ENCODE measurements around the gene BDKRB2.

The BDKRB2 gene

GRCh38 chr14:96256407-96256806 lies 51.8 kb downstream of the BDKRB2 start:
- H3K4me1 ChIP-seq (ENCODE audit: low read depth, poor library complexity, severe bottlenecking) = no peaks in the 10 kb centered on the region
- H3K4me2 ChIP-seq = no peak overlapping the region
- no peak for TF ChIP-seq CTCF (conservative IDR thresholded peaks at IDR 0.05; ENCODE audit: low read depth, low read length)
- no peak overlapping the region for H3K4me3 ChIP-seq (IDR thresholded peaks at IDR 0.05; ENCODE audit: insufficient read depth, low read depth, low read length)
- no peak overlapping the region for H2AFZ ChIP-seq (ENCODE audit: low read depth)
- no peak overlapping the region for H3K9ac ChIP-seq
- no peaks in the 10 kb centered on the region for H3K27me3 ChIP-seq (ENCODE audit: insufficient read depth, low read depth)
- H3K27ac ChIP-seq = no peak overlapping the region
- no peaks in the 10 kb centered on the region for H3K79me2 ChIP-seq (ENCODE audit: insufficient read depth, low read depth)
- no peaks in the 10 kb centered on the region for H3K36me3 ChIP-seq (ENCODE audit: insufficient read depth)
- H4K20me1 ChIP-seq (ENCODE audit: insufficient read depth) = no peaks in the 10 kb centered on the region

- H3K4me1 ChIP-seq (ENCODE audit: low read depth, poor library complexity, severe bottlenecking) = no peaks in the 10 kb centered on the region
- H3K79me2 ChIP-seq (ENCODE audit: insufficient read depth, low read depth) = no peaks in the 10 kb centered on the region
- H3K27ac ChIP-seq = no peak overlapping the region
- H3K27me3 ChIP-seq (ENCODE audit: insufficient read depth, low read depth) = no peaks in the 10 kb centered on the region
- TF ChIP-seq CTCF (conservative IDR thresholded peaks at IDR 0.05; ENCODE audit: low read depth, low read length) = no peak
- no peak overlapping the region for H3K4me2 ChIP-seq
- no peaks in the 10 kb centered on the region for H4K20me1 ChIP-seq (ENCODE audit: insufficient read depth)
- H2AFZ ChIP-seq (ENCODE audit: low read depth) = no peak overlapping the region
- no peaks in the 10 kb centered on the region for H3K36me3 ChIP-seq (ENCODE audit: insufficient read depth)
- no peak overlapping the region for H3K9ac ChIP-seq
- H3K4me3 ChIP-seq (IDR thresholded peaks at IDR 0.05; ENCODE audit: insufficient read depth, low read depth, low read length) = no peak overlapping the region
Measured at GRCh38 chr14:96257056-96257455, 52.4 kb downstream of the BDKRB2 start.

- H3K4me2 ChIP-seq = no peak overlapping the region
- H2AFZ ChIP-seq (ENCODE audit: low read depth) = no peak overlapping the region
- H3K27ac ChIP-seq = no peak overlapping the region
- no peaks in the 10 kb centered on the region for H3K79me2 ChIP-seq (ENCODE audit: insufficient read depth, low read depth)
- H3K36me3 ChIP-seq (ENCODE audit: insufficient read depth) = no peaks in the 10 kb centered on the region
- no peaks in the 10 kb centered on the region for H3K27me3 ChIP-seq (ENCODE audit: insufficient read depth, low read depth)
- no peak overlapping the region for H3K9ac ChIP-seq
- H4K20me1 ChIP-seq (ENCODE audit: insufficient read depth) = no peaks in the 10 kb centered on the region
- H3K4me3 ChIP-seq (IDR thresholded peaks at IDR 0.05; ENCODE audit: insufficient read depth, low read depth, low read length) = no peak overlapping the region
- no peaks in the 10 kb centered on the region for H3K4me1 ChIP-seq (ENCODE audit: low read depth, poor library complexity, severe bottlenecking)
- TF ChIP-seq CTCF (conservative IDR thresholded peaks at IDR 0.05; ENCODE audit: low read depth, low read length) = no peak
Measured at GRCh38 chr14:96257900-96258299, 53.3 kb downstream of the BDKRB2 start.

- no peak for TF ChIP-seq CTCF (conservative IDR thresholded peaks at IDR 0.05; ENCODE audit: low read depth, low read length)
- no peaks in the 10 kb centered on the region for H3K79me2 ChIP-seq (ENCODE audit: insufficient read depth, low read depth)
- H3K4me2 ChIP-seq = no peak overlapping the region
- no peaks in the 10 kb centered on the region for H4K20me1 ChIP-seq (ENCODE audit: insufficient read depth)
- H3K27ac ChIP-seq = no peak overlapping the region
- no peak overlapping the region for H3K9ac ChIP-seq
- H2AFZ ChIP-seq (ENCODE audit: low read depth) = no peak overlapping the region
- no peak overlapping the region for H3K4me3 ChIP-seq (IDR thresholded peaks at IDR 0.05; ENCODE audit: insufficient read depth, low read depth, low read length)
- H3K4me1 ChIP-seq (ENCODE audit: low read depth, poor library complexity, severe bottlenecking) = no peaks in the 10 kb centered on the region
- H3K27me3 ChIP-seq (ENCODE audit: insufficient read depth, low read depth) = no peaks in the 10 kb centered on the region
- H3K36me3 ChIP-seq (ENCODE audit: insufficient read depth) = no peaks in the 10 kb centered on the region
Measured at GRCh38 chr14:96260341-96260821, 55.7 kb downstream of the BDKRB2 start.

Measured in KMS-11 (cell line).